Stimulated activated CD8-positive, alpha-beta memory T cell treated with anti-CD3 and anti-CD28 coated beads, Interleukin-7, amount 100 ng/mL, for 24 hours (primary cell): Measurements from ENCODE around the gene PPFIA2.

Experiments
- DNase-seq: peaks from one replicate; pipeline ENCODE4 v3.0.0-alpha.2; 2020; ENCODE audit warnings: low read depth

PPFIA2 gene

GRCh38 chr12:81347404-81347803, 411.7 kb downstream of the PPFIA2 start:
- DNase-seq, result no peak

- DNase-seq, result no peak
These were observed 418.2 kb downstream of the PPFIA2 start for GRCh38 chr12:81340910-81341309.

GRCh38 chr12:81339071-81339470, 420.1 kb downstream of the PPFIA2 start:
- no peak for DNase-seq

GRCh38 chr12:81337886-81338285, 421.3 kb downstream of the PPFIA2 start:
- DNase-seq, result no peak

GRCh38 chr12:81333812-81334211, 425.3 kb downstream of the PPFIA2 start:
- no peak for DNase-seq

- no peak for DNase-seq
These were observed 427.1 kb downstream of the PPFIA2 start for GRCh38 chr12:81332054-81332453.

GRCh38 chr12:81330480-81330879, 428.7 kb downstream of the PPFIA2 start:
- no peak for DNase-seq

GRCh38 chr12:81329085-81329484, 430.1 kb downstream of the PPFIA2 start:
- DNase-seq, result no peak

GRCh38 chr12:81327425-81327824, 431.7 kb downstream of the PPFIA2 start:
- no peak for DNase-seq

- no peak for DNase-seq
These were observed 434.1 kb downstream of the PPFIA2 start for GRCh38 chr12:81325086-81325485.

GRCh38 chr12:81314903-81315531, 444.1 kb downstream of the PPFIA2 start:
- no peak for DNase-seq

GRCh38 chr12:81303935-81304334, 455.2 kb downstream of the PPFIA2 start:
- DNase-seq, result no peak

- no peak for DNase-seq
These were observed 458.7 kb downstream of the PPFIA2 start for GRCh38 chr12:81300454-81300853.

GRCh38 chr12:81297601-81298000, 461.5 kb downstream of the PPFIA2 start:
- no peak for DNase-seq

GRCh38 chr12:81296556-81297305, 462.4 kb downstream of the PPFIA2 start:
- DNase-seq, result no peak

- no peak for DNase-seq
These were observed 463.9 kb downstream of the PPFIA2 start for GRCh38 chr12:81295251-81295650.

GRCh38 chr12:81294325-81295190, 464.6 kb downstream of the PPFIA2 start:
- no peak for DNase-seq

- no peak for DNase-seq
These were observed 470.5 kb downstream of the PPFIA2 start for GRCh38 chr12:81288651-81289050.

- no peak for DNase-seq
These were observed 475.0 kb downstream of the PPFIA2 start for GRCh38 chr12:81284137-81284536.

GRCh38 chr12:81274637-81275529, 484.3 kb downstream of the PPFIA2 start:
- DNase-seq, result no peak

- no peak for DNase-seq
These were observed 488.8 kb downstream of the PPFIA2 start for GRCh38 chr12:81270385-81270784.

- no peak for DNase-seq
These were observed 496.1 kb downstream of the PPFIA2 start for GRCh38 chr12:81263072-81263471.
